Body of pancreas (tissue), 4 donors: ENCODE data around the gene CDKAL1.

ENCODE experiments used
- CTCF ChIP-seq, 7 experiments: fragments of 450-650 bp in 4 of 7; fragments of 200-600 bp in 3 of 7; sonication (generic) in 3 of 7; IDR thresholded peaks; one replicate each; pipeline ENCODE4 v1.5.1; 2016 to 2019; ENCODE audit warnings: antibody characterized with exemption in 7 of 7
- POLR2A ChIP-seq, 3 donors: fragments of 450-650 bp; IDR thresholded peaks; one replicate each; pipeline ENCODE4 v1.6.1; 2016; ENCODE audit warnings: antibody characterized with exemption in 3 of 3, mild to moderate bottlenecking in 2 of 3

GRCh38 chr6:20687494-20687893 lies 153.2 kb downstream of the CDKAL1 start:
- TF ChIP-seq POLR2A (IDR thresholded peaks at IDR 0.05) (no peak), CTCF (IDR thresholded peaks at IDR 0.05) (no peak)
